ENCODE data around the gene INTS4.

INTS4 gene

GRCh38 chr11:77967753-77968152, 26.7 kb downstream of the INTS4 start:
- H3K27ac ChIP-seq (ENCODE audit: extremely low read depth, low read depth, low read length): no peak overlapping the region
- no peaks in the 10 kb centered on the region for H3K4me1 ChIP-seq (ENCODE audit: control insufficient read depth, insufficient read depth, low read length)
- H3K4me3 ChIP-seq (ENCODE audit: low read depth, low read length): no peak overlapping the region
- H3K36me3 ChIP-seq (ENCODE audit: control insufficient read depth in 2 of 2, insufficient read depth in 1 of 2, low read length in 2 of 2): peaks cover 0 to 5% of the 10 kb centered on the region in 2 experiments; a peak in 1 of 3 replicates
- ChIA-PET POLR2A (interaction anchor here (1.1 kb wide), 1 partner anchor 27 kb away, joined by 3 read pairs; no protein-coding TSS in a partner anchor), CTCF (no interaction called here)
- H3K9me3 ChIP-seq (ENCODE audit: control insufficient read depth, insufficient read depth, low read depth, low read length): no peaks in the 10 kb centered on the region
- no peak for TF ChIP-seq HOXD13 (CRISPR knock-in tag; IDR thresholded peaks at IDR 0.05; ENCODE audit: borderline replicate concordance)

GRCh38 chr11:77967121-77967520, 27.3 kb downstream of the INTS4 start:
- no peaks in the 10 kb centered on the region for H3K9me3 ChIP-seq (ENCODE audit: control insufficient read depth, insufficient read depth, low read depth, low read length)
- no peak overlapping the region for H3K4me3 ChIP-seq (ENCODE audit: low read depth, low read length)
- H3K36me3 ChIP-seq (ENCODE audit: control insufficient read depth in 2 of 2, insufficient read depth in 1 of 2, low read length in 2 of 2): peaks cover 0 to 5% of the 10 kb centered on the region in 2 experiments; a peak in 1 of 3 replicates
- POLR2A ChIA-PET: no interaction called here
- no peak overlapping the region for H3K27ac ChIP-seq (ENCODE audit: extremely low read depth, low read depth, low read length)
- CTCF ChIA-PET: no interaction called here
- no peaks in the 10 kb centered on the region for H3K4me1 ChIP-seq (ENCODE audit: control insufficient read depth, insufficient read depth, low read length)
- TF ChIP-seq OVOL3 (tag by site-specific recombination; IDR thresholded peaks at IDR 0.05) (no peak), ZNF837 (tag by site-specific recombination; IDR thresholded peaks at IDR 0.05) (no peak), KLF8 (tag by site-specific recombination; IDR thresholded peaks at IDR 0.05) (no peak), ZNF544 (tag by site-specific recombination; IDR thresholded peaks at IDR 0.05) (no peak), GLI2 (tag by site-specific recombination; IDR thresholded peaks at IDR 0.05; ENCODE audit: borderline replicate concordance, low read depth) (no peak), ZNF223 (tag by site-specific recombination; IDR thresholded peaks at IDR 0.05) (no peak), SP2 (tag by site-specific recombination; IDR thresholded peaks at IDR 0.05) (no peak), ZBTB49 (tag by site-specific recombination; IDR thresholded peaks at IDR 0.05; ENCODE audit: low read depth) (no peak), BCL11B (tag by site-specific recombination; IDR thresholded peaks at IDR 0.05; ENCODE audit: low read depth) (no peak), ZNF704 (tag by site-specific recombination; IDR thresholded peaks at IDR 0.05) (no peak)

GRCh38 chr11:77966338-77966737, 28.1 kb downstream of the INTS4 start:
- TF ChIP-seq ZNF302 (tag by site-specific recombination; IDR thresholded peaks at IDR 0.05; ENCODE audit: low read depth) (no peak), TCF7L2 (IDR thresholded peaks at IDR 0.05; ENCODE audit: borderline replicate concordance, low read depth, low read length) (no peak), ZBTB8A (tag by site-specific recombination; IDR thresholded peaks at IDR 0.05) (no peak), ZNF654 (tag by site-specific recombination; IDR thresholded peaks at IDR 0.05; ENCODE audit: low read depth) (no peak), TSHZ1 (tag by site-specific recombination; IDR thresholded peaks at IDR 0.05; ENCODE audit: borderline replicate concordance) (no peak), PRDM1 (tag by site-specific recombination; IDR thresholded peaks at IDR 0.05) (no peak), ZNF768 (tag by site-specific recombination; IDR thresholded peaks at IDR 0.05) (no peak), ZNF518A (tag by site-specific recombination; conservative IDR thresholded peaks at IDR 0.05; ENCODE audit: low read depth) (no peak), ZNF155 (tag by site-specific recombination; IDR thresholded peaks at IDR 0.05) (no peak)
- Histone ChIP-seq H3K36me3 (ENCODE audit: control insufficient read depth in 2 of 2, insufficient read depth in 1 of 2, low read length in 2 of 2) (peaks cover 0 to 5% of the 10 kb centered on the region in 2 experiments; a peak in 1 of 3 replicates), H3K9me3 (ENCODE audit: control insufficient read depth, insufficient read depth, low read depth, low read length) (no peaks in the 10 kb centered on the region), H3K4me3 (ENCODE audit: low read depth, low read length) (no peak overlapping the region), H3K4me1 (ENCODE audit: control insufficient read depth, insufficient read depth, low read length) (no peaks in the 10 kb centered on the region), H3K27ac (ENCODE audit: extremely low read depth, low read depth, low read length) (no peak overlapping the region)
- ChIA-PET POLR2A (no interaction called here), CTCF (interaction anchor here (0.5 kb wide), 1 partner anchor 148 kb away, joined by 3 read pairs; no protein-coding TSS in a partner anchor)
